ENCODE results near the gene GABPB1.

The GABPB1 gene

DNA sequence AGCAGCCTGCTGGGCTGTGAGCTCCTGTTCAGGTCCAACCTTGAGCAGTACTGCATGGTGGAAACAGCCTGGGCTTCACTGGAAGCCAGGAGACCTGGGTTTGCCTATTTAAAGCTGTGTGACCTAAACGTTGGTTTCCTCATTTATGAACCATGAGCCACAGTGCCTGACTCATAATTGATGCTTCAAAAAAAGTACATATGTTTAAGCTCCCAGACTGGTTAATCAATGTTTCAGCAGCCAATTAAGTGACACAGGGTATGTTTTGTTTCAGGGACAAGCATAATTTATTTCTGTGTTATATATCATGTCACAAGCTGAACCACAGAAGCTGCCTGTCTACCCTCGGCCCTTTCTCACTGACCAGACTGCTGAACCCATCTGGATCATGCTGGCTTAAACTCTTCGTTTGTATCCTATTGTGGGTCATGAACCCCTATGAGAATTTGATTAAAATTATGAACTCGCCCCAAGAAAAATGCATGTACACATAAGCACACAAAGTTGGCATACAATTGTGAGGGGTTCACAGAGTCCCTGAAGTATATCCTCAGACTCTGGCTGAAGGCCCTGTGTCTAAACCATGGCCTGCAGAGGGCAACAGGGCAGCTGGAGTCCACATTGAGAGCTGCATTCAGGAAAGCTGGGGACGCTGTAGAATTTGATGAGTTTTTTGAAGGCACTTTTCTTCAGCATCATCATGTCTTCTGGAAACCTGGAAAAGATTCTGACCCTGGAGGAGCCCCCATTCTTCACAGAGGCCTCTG, 113.1 kb downstream of the GABPB1 start:
- no peak for DNase-seq (ENCODE audit: low spot score)

DNA sequence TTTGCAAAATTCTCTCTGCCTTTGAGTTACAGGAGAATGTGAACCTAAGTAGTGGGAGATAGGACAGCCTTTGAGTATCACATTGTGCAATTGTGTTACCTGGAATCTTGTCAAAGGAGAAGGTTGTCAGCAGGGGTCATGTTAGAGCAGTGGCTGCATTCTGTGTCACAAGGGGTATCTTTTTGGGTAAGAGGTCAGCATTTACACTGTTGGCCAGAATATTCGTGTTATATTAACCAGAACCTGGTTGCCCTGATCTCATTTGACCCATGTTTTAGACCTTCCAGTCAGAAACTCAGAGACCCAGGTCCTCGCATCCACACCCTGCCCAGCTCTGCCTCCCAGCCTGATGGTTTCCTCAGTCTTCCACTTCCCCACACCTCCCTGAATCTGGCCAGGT, 116.7 kb downstream of the GABPB1 start:
- DNase-seq (ENCODE audit: low spot score) = no peak

- DNase-seq (ENCODE audit: low spot score) = no peak
These were observed 118.6 kb downstream of the GABPB1 start for GRCh38 chr15:50236433-50236832.

DNA sequence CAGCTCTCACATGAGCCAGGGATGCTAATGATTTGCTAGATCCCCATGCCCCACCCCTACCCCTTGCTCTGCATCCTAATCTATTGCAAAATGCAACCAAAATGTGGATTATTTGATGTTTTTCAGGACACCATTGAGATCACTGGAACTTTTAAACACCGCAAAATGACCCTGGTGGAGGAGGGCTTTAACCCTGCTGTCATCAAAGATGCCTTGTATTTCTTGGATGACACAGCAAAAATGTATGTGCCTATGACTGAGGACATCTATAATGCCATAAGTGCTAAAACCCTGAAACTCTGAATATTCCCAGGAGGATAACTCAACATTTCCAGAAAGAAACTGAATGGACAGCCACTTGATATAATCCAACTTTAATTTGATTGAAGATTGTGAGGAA, 119.2 kb downstream of the GABPB1 start:
- DNase-seq (ENCODE audit: low spot score) = no peak

DNA sequence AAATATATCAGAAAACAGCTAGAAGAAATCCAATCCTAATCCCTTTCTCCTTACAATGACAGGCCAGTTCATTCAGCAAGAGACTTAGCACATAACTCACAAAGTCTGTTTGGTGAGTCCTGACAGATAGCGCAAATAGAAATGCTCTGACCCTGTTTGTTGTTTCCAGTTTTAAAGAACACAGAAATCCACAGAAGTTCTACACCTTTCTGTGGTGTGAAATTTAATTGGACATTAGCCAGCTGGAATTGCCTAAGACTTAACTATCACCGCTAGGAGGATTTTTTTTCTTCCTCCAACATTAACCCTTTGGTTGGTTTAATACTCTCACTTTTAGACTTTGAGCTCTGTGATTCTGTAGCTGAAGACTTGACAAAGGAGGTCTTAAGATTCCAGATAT, 120.2 kb downstream of the GABPB1 start:
- DNase-seq (ENCODE audit: low spot score) = no peak

DNA sequence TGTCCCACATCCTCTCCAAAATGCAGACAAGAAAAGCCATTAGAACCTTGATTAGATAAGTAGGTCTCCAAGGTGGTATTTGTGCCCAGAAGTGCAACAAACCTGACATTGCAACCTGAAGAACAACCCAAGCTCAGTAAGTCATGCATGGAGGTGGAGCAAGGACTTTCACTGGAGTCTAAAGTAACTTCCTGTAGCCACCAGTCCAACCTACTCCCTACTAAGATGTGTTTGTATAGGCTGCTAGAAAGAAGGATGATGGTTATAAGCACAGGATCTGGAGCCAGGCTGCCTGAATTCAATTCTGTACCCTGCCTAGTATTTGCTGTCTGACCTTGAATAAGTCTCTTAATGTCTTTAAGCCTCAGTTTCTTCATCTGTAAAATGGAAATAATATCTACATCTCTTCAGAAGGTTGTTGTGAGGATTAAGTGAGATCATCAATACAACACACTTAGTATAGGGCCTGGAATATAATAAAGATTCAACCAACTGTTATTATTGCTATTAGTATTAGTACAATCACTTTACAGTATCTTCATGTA, 121.7 kb downstream of the GABPB1 start:
- no peak for DNase-seq (ENCODE audit: low spot score)

DNA sequence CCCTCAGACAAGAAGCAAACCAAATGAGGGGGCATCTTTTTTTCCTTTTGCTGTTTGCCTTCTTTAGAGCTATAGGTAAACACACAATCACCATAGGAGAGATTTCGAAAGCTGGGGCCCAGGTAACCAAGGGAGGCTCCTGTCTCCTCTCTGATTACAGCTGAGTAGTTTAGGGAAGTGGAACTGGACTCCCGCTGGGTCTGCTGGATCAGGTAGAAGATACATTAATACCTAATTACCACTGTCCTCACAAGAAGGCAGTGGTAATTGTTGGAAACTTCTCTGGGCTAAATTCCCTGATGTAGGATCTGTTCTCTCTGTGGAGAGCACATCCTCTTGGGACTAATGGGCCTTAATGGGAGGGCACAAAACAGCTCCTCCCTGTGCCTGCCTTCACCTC, 122.2 kb downstream of the GABPB1 start:
- no peak for DNase-seq (ENCODE audit: low spot score)

GRCh38 chr15:50231761-50232160, 123.2 kb downstream of the GABPB1 start:
- DNase-seq (ENCODE audit: low spot score) = no peak

- no peak for DNase-seq (ENCODE audit: low spot score)
These were observed 125.7 kb downstream of the GABPB1 start for GRCh38 chr15:50229336-50229735.

DNA sequence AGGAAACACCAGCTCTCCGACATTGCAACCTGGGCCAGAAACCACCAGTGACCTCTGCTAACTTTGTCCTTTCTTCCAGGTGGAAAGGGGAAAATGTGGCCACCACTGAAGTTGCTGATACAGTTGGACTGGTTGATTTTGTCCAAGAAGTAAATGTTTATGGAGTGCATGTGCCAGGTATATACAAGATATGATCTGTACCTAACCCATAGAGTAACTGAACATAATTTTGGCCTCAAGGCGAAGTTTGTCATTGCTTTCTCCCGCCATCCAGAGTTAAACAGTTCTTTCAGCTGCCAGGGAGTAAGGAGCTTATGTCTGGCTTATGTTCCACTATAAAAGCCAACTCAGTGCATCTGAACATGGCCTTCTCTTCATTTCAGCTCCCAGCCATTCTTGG, 126.1 kb downstream of the GABPB1 start:
- DNase-seq (ENCODE audit: low spot score) = no peak

GRCh38 chr15:50227076-50227475, 127.9 kb downstream of the GABPB1 start:
- DNase-seq (ENCODE audit: low spot score) = no peak

DNA sequence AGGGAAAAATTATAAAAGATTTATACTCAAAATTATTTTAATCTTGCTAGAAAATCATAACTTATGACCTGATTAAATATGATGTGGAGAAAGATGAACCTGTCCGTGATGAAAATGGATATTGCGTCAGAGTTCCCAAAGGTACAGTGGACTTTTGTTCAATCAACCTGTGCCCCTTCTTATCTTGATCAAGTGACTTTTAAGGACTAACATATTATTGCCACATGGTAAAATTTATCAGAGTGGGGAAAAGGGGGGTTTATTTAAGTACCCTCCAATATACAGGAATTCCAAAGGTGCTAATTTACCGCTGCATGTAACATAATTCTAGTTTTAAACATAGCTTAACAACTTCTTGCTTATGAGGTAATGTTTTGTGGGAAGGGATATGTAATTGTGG, 129.1 kb downstream of the GABPB1 start:
- no peak for DNase-seq (ENCODE audit: low spot score)
